GM12891 (cell line): ENCODE results near the gene ENOX1.

Source experiments
- POLR2A ChIP-seq: IDR thresholded peaks from 2 replicates; pipeline ENCODE4 v1.6.1; 2011; ENCODE audit warnings: low read depth, low read length, control low read depth
- POLR2AphosphoS5 ChIP-seq: IDR thresholded peaks from 2 replicates; pipeline ENCODE4 v1.6.1; 2011; ENCODE audit warnings: low read depth, low read length, control low read depth
- POU2F2 ChIP-seq: IDR thresholded peaks from 2 replicates; pipeline ENCODE4 v1.6.1; 2011; ENCODE audit warnings: low read depth, mild to moderate bottlenecking, control low read depth, low read length, moderate library complexity
- SPI1 ChIP-seq: IDR thresholded peaks from 2 replicates; pipeline ENCODE4 v1.6.1; 2011; ENCODE audit warnings: low read depth, low read length, control low read depth
- TAF1 ChIP-seq: IDR thresholded peaks from 2 replicates; pipeline ENCODE4 v1.6.1; 2011; ENCODE audit warnings: low read depth, low read length, control low read depth

DNA sequence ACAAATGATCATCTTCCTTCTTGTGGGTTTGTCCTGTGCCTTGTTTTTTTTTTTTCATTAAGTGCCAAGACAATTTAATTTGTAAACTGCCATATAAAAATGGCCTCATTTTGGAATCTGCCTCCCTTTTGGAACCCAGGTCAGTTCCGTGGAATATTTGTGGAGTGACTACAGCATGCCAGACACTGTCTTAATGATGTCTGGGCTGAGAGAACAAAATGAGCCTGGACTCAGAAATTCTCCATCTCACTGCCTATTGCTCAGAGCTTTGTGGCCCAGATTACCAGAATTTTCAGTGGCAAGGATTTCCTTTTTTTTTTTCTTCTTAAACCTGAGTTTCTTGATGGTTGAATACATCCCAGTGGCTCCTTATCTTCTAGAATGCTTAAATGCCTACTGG lies 340.6 kb downstream of the ENOX1 start:
- TF ChIP-seq POLR2A (no peak), POLR2AphosphoS5 (no peak), SPI1 (no peak), POU2F2 (no peak), TAF1 (no peak)
